Cerebellar nuclear complex (tissue), 1 donor: Measurements from ENCODE around the gene RPUSD2.

Source experiments
- DNase-seq, 2 experiments: peaks; one replicate each; lab custom pipeline; 2025; lab: John Stamatoyannopoulos, UW

RPUSD2 gene

DNA sequence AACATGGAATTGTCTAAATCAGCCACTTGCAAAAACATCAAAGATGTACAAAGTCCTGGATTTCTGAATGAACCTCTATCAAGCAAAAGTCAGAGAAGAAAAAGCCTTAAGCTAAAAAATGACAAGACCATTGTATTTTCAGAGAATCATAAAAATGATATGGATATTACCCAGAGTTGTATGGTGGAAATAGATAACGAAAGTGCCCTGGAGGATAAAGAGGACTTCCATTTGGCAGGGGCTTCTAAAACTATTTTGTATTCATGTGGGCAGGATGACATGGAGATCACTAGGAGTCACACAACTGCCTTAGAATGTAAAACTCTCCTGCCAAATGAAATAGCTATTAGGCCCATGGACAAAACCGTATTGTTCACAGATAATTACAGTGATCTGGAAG is 54.3 kb downstream of the RPUSD2 start:
- DNase-seq: no peak
